HEK293 (cell line): Measurements from ENCODE around the gene NT5DC3.

Source experiments
- CTCF ChIP-seq: fragments of 450-650 bp; formaldehyde crosslinking; IDR thresholded peaks from 2 replicates; pipeline ENCODE4 v1.5.1; 2016; ENCODE audit warnings: missing biosample characterization, missing genetic modification characterization
- GFI1B ChIP-seq: fragments of 450-650 bp; formaldehyde crosslinking; IDR thresholded peaks from 2 replicates; pipeline ENCODE4 v1.5.1; 2016; ENCODE audit warnings: missing biosample characterization, missing genetic modification characterization
- GLI4 ChIP-seq: fragments of 450-650 bp; formaldehyde crosslinking; IDR thresholded peaks from 2 replicates; pipeline ENCODE4 v1.5.1; 2016; ENCODE audit warnings: missing biosample characterization, missing genetic modification characterization
- GLIS2 ChIP-seq: fragments of 450-650 bp; formaldehyde crosslinking; IDR thresholded peaks from 2 replicates; pipeline ENCODE4 v1.5.1; 2016; ENCODE audit warnings: missing biosample characterization, missing genetic modification characterization
- IKZF3 ChIP-seq: fragments of 450-650 bp; IDR thresholded peaks from 2 replicates; pipeline ENCODE4 v1.5.0; 2018; ENCODE audit warnings: missing biosample characterization, mild to moderate bottlenecking, missing genetic modification characterization, moderate library complexity
- REST ChIP-seq: fragments of 450-650 bp; formaldehyde crosslinking; IDR thresholded peaks from 2 replicates; pipeline ENCODE4 v1.5.1; 2016; ENCODE audit warnings: missing biosample characterization, missing genetic modification characterization
- ZNF121 ChIP-seq: fragments of 450-650 bp; formaldehyde crosslinking; IDR thresholded peaks from 2 replicates; pipeline ENCODE4 v1.5.1; 2016; ENCODE audit warnings: missing biosample characterization, missing genetic modification characterization
- ZNF138 ChIP-seq: fragments of 450-650 bp; formaldehyde crosslinking; IDR thresholded peaks from 2 replicates; pipeline ENCODE4 v1.5.1; 2016; ENCODE audit warnings: missing biosample characterization, missing genetic modification characterization, borderline replicate concordance
- ZNF19 ChIP-seq: fragments of 450-650 bp; formaldehyde crosslinking; IDR thresholded peaks from 2 replicates; pipeline ENCODE4; 2016; ENCODE audit warnings: missing biosample characterization, missing genetic modification characterization, low read depth
- ZNF24 ChIP-seq: fragments of 450-650 bp; formaldehyde crosslinking; IDR thresholded peaks from 2 replicates; pipeline ENCODE4 v1.5.1; 2016; ENCODE audit warnings: missing biosample characterization, missing genetic modification characterization
- ZNF274 ChIP-seq, 2 experiments: fragments of 200-500 bp in 1 of 2; fragments of 450-650 bp in 1 of 2; sonication (Bioruptor generic) in 1 of 2; formaldehyde crosslinking in 1 of 2; IDR thresholded peaks; 2 replicates each; pipeline versions ENCODE4 v1.5.1 to v1.6.1; 2014 to 2016; ENCODE audit warnings: borderline replicate concordance in 1 of 2, inconsistent platforms in 1 of 2, low read length in 1 of 2, missing biosample characterization in 1 of 2, missing genetic modification characterization in 1 of 2
- ZNF335 ChIP-seq: fragments of 450-650 bp; formaldehyde crosslinking; conservative IDR thresholded peaks from 2 replicates; pipeline ENCODE4 v1.5.1; 2016; ENCODE audit warnings: missing biosample characterization, missing genetic modification characterization
- ZNF350 ChIP-seq: fragments of 450-650 bp; formaldehyde crosslinking; IDR thresholded peaks from 2 replicates; pipeline ENCODE4 v1.5.0; 2017; ENCODE audit warnings: missing biosample characterization, mild to moderate bottlenecking, missing genetic modification characterization
- ZNF501 ChIP-seq: fragments of 450-650 bp; formaldehyde crosslinking; IDR thresholded peaks from 2 replicates; pipeline ENCODE4 v1.5.1; 2016; ENCODE audit warnings: missing biosample characterization, missing genetic modification characterization

- TF ChIP-seq CTCF (tag by site-specific recombination) (no peak), ZNF501 (tag by site-specific recombination) (no peak), ZNF350 (tag by site-specific recombination) (no peak), GLIS2 (tag by site-specific recombination) (no peak), ZNF335 (no peak), ZNF121 (no peak), ZNF19 (tag by site-specific recombination) (no peak), ZNF138 (tag by site-specific recombination) (no peak), ZNF274 (IDR thresholded peaks at IDR 0.05; ENCODE audit: low read length) (no peak), ZNF274 (tag by site-specific recombination; IDR thresholded peaks at IDR 0.05; ENCODE audit: borderline replicate concordance) (no peak), ZNF24 (no peak), REST (tag by site-specific recombination) (no peak), IKZF3 (tag by site-specific recombination) (no peak), GLI4 (tag by site-specific recombination) (no peak), GFI1B (no peak)
Observed at GRCh38 chr12:103813426-103813825, 27.6 kb downstream of the NT5DC3 start.
